ENCODE data around the gene SLC4A1.

The SLC4A1 gene

DNA sequence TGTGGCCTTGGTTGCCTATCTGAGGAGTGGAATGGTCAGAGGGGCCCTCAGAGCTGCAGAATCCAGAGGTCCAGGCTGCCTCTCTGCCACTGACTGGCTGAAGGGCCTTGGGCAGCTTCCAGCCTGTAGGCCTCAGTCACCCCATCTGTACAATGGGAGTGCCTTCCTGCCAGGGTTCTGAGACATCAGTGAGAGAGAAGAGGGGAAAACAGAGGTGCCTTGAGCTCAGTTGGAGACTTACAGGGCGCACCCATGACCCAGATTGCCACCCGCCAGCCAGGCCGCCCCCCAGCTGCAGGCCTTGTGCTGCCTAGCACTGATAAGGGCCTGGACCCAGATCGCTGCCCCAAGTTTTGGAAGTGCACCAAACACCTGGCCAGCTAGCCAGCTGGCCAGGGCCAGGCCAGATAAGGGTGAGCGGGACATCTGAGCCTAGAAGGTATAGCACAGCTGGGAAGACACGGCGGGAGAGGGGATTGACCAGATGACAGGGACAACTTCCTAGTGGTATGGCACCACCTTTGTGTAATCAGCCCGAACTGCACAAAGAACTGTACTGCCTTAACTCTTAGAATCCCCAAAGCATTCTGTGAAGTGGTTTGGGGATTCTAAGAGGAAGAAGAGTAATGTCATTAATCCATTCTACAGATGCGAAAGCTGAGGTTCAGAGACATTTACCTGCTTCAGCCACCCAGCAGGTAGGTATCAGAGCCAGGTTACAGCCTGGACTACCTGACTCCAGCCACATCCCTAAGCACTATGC is 1.4 kb downstream of the SLC4A1 start:
- Histone ChIP-seq H3K9ac (ENCODE audit: low read depth, low read length) (no peak overlapping the region), H3K4me1 (ENCODE audit: insufficient read depth, low read length) (no peaks in the 10 kb centered on the region), H3K4me3 (ENCODE audit: low read length) (no peak overlapping the region), H3K27me3 (ENCODE audit: insufficient read depth, low read length) (no peaks in the 10 kb centered on the region), H3K36me3 (ENCODE audit: insufficient read depth, low read depth, low read length) (no peaks in the 10 kb centered on the region), H3K27ac (ENCODE audit: low read length) (no peak overlapping the region), H3K9me3 (ENCODE audit: insufficient read depth, low read depth, low read length) (no peaks in the 10 kb centered on the region)

DNA sequence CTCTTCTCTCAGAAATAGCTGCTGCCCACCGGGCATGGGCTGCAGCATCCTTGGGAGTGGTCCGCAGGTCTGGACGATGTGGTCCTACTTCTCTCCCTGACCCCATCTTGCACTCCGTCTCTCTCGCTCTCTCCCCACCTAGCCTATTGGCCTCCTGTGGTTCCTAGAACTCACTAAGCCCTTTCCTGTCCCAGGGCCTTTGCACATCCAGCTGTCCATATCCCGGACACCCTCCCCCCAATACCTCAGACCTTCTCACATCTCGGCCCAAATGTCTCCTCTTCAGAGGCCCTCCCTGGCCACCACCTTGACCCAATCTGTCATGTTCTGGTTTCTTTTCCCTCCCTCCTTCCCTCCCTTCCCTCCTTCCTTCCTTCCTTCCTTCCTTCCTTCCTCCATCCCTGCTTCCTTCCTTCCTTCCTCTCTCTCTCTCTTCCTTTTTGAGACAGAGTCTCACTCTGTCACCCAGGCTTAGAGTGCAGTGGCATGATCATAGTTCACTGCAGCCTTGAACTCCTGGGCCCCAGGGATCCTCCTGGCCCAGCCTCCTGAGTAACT is 4.5 kb downstream of the SLC4A1 start:
- H3K36me3 ChIP-seq (ENCODE audit: insufficient read depth, low read depth, low read length): no peaks in the 10 kb centered on the region
- H3K4me3 ChIP-seq (ENCODE audit: low read length): no peak overlapping the region
- H3K9me3 ChIP-seq (ENCODE audit: insufficient read depth, low read depth, low read length): no peaks in the 10 kb centered on the region
- H3K27me3 ChIP-seq (ENCODE audit: insufficient read depth, low read length): no peaks in the 10 kb centered on the region
- H3K27ac ChIP-seq (ENCODE audit: low read length): no peak overlapping the region
- H3K4me1 ChIP-seq (ENCODE audit: insufficient read depth, low read length): no peaks in the 10 kb centered on the region
- H3K9ac ChIP-seq (ENCODE audit: low read depth, low read length): no peak overlapping the region

DNA sequence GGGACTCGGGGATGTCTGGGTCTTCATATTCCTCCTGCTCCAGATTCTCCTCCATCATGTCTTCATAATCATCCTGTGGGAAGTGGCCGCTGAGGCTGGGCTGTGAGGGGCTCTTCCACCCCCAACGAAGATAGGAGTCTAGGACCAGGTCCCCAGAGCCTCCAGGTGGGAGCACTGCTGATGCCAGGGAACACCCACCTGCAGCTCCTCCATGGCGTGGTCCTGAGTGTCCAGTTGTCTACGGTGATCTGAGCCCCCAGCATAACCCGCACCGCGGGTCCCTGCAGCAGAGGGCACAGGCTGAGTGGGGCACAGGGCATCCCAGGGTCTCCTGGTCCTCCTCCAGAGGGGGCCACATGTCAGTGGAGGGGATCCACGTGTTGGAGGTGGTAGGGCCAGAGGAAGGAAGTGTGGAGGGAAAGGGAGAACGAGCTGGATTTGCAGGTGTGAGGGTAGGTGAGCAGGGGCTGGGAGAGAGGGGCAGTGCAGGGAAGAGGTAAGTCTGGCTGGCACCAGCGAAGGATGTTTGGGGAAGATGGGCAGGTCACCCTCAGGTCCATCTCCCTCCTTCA is 5.2 kb downstream of the SLC4A1 start:
- no peak overlapping the region for H3K9ac ChIP-seq (ENCODE audit: low read depth, low read length)
- no peaks in the 10 kb centered on the region for H3K27me3 ChIP-seq (ENCODE audit: insufficient read depth, low read length)

DNA sequence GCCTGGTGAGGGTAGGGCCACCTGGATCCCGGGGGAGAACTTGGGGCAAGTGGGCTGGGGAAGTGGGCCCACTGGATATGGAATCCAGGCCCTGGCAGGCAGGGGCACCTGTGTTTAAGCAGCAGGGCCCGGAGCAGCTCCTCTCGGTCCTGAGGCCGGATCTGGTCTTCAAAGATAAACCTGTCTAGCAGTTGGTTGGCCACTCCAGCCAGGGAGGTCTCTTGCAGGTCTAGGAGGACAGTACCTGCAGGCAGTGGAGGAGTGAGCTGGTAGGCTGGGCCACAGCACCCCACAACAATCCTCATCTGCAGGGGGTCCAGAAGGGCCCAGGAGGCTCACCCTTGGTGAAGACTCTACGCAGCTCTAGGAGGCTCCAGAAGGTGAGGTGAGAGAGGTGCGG is 7.6 kb downstream of the SLC4A1 start:
- Histone ChIP-seq H3K27me3 (ENCODE audit: insufficient read depth, low read length) (no peaks in the 10 kb centered on the region), H3K9me3 (ENCODE audit: insufficient read depth, low read depth, low read length) (no peaks in the 10 kb centered on the region), H3K4me1 (ENCODE audit: insufficient read depth, low read length) (no peaks in the 10 kb centered on the region), H3K9ac (ENCODE audit: low read depth, low read length) (no peak overlapping the region), H3K27ac (ENCODE audit: low read length) (no peak overlapping the region), H3K36me3 (ENCODE audit: insufficient read depth, low read depth, low read length) (no peaks in the 10 kb centered on the region), H3K4me3 (ENCODE audit: low read length) (no peak overlapping the region)

More for the DNA sequence above, 5.2 kb downstream of the SLC4A1 start:
- Histone ChIP-seq H3K27ac (ENCODE audit: low read length) (no peak overlapping the region), H3K36me3 (ENCODE audit: insufficient read depth, low read depth, low read length) (no peaks in the 10 kb centered on the region), H3K4me3 (ENCODE audit: low read length) (no peak overlapping the region), H3K9me3 (ENCODE audit: insufficient read depth, low read depth, low read length) (no peaks in the 10 kb centered on the region), H3K4me1 (ENCODE audit: insufficient read depth, low read length) (no peaks in the 10 kb centered on the region)

DNA sequence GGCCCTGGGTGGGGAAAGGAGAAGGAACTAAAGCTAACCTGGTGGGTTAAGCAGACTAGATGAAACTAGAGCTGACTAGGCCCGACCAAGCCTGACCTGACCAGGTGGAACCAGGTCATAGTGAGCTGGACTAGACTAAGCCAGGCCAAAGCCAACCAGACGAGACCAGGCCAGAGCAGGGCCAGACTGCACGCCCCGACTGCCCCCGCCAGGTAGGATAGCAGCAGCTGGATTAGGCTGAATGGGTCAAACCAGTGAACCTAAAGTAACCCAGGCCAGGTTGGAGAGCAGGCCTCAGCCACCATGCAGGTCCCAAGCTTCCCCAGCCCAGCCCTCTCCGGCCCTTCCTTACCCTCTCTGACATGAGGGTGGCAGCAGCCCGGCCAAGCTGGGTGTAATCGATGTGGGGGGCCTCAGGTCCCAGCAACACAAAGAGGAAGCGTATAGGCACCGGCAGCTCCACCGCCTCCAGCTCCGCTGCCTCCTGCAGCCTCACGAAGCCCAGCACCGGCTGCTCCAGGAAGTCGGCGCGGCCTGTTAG is 9.1 kb downstream of the SLC4A1 start:
- Histone ChIP-seq H3K27me3 (ENCODE audit: insufficient read depth, low read length) (no peaks in the 10 kb centered on the region), H3K9ac (ENCODE audit: low read depth, low read length) (no peak overlapping the region), H3K27ac (ENCODE audit: low read length) (no peak overlapping the region), H3K36me3 (ENCODE audit: insufficient read depth, low read depth, low read length) (no peaks in the 10 kb centered on the region), H3K4me3 (ENCODE audit: low read length) (no peak overlapping the region), H3K9me3 (ENCODE audit: insufficient read depth, low read depth, low read length) (no peaks in the 10 kb centered on the region), H3K4me1 (ENCODE audit: insufficient read depth, low read length) (no peaks in the 10 kb centered on the region)

DNA sequence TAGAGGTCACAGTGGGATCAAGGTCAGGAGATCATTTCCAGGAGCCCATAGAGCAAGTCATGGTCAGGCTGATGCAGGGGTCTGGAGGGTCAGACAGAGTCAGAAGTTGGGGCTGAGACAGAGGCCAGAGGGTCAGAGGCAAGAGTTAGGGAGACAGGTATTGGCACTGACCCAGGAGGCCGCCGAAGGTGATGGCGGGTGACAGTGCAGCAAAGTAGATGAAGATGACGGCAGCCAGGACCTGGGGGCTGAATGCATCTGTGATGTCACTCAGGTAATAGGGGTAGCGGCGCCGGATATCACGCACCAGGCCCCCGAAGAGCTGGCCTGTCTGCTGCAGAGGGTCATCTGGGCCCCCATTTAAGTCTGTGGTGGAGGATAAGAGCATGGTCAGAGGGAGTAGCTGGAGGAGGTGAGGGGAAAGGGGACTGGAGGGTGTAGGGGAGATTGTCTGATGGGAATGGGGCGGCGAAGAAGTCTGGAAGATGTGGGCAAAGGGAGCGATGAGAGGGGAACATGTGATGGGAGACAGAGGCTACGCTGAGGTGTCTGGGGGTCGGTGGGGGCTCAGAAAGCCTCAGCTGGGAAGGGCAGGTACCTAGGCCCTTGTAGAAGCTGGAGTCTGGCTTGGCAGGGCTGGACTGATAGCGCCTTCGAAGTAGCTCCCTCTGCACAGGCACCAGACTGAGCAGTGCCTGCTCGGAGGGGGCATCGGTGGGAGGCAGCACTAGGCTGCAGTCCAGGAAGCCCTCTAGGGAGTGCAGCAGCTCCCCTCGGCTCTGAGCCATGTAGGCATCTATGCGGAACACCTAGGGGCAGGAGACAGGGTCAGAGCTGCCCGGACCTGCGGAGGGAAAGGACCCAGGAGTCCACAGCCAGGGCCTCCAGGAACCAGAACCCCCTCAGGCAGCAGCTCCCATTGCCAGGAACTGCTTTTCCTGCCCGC is 9.8 kb downstream of the SLC4A1 start:
- Histone ChIP-seq H3K27me3 (ENCODE audit: insufficient read depth, low read length) (no peaks in the 10 kb centered on the region), H3K27ac (ENCODE audit: low read length) (no peak overlapping the region), H3K4me3 (ENCODE audit: low read length) (no peak overlapping the region), H3K9ac (ENCODE audit: low read depth, low read length) (no peak overlapping the region), H3K4me1 (ENCODE audit: insufficient read depth, low read length) (no peaks in the 10 kb centered on the region), H3K36me3 (ENCODE audit: insufficient read depth, low read depth, low read length) (no peaks in the 10 kb centered on the region), H3K9me3 (ENCODE audit: insufficient read depth, low read depth, low read length) (no peaks in the 10 kb centered on the region)

DNA sequence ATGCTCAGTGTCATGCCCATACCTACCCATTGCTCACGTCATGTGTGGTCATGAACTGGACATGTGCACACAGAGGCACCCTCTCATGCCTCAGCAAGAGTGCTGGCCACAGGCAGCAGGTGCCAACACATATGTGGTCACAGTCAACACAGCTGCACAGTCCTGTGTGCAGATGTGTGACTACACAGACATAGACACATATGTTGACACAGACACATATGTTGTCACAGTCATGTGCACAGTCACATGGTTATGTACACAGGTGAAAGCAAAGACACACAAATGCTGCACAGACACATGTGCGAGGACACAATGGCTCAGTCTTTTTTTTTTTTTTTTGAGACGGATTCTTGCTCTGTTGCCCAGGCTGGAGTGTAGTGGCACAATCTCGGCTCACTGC is 11.3 kb downstream of the SLC4A1 start:
- H3K27ac ChIP-seq (ENCODE audit: low read length): no peak overlapping the region
- H3K9me3 ChIP-seq (ENCODE audit: insufficient read depth, low read depth, low read length): no peaks in the 10 kb centered on the region
- no peak overlapping the region for H3K4me3 ChIP-seq (ENCODE audit: low read length)
- no peaks in the 10 kb centered on the region for H3K27me3 ChIP-seq (ENCODE audit: insufficient read depth, low read length)
- H3K4me1 ChIP-seq (ENCODE audit: insufficient read depth, low read length): no peaks in the 10 kb centered on the region
- H3K36me3 ChIP-seq (ENCODE audit: insufficient read depth, low read depth, low read length): no peaks in the 10 kb centered on the region
- H3K9ac ChIP-seq (ENCODE audit: low read depth, low read length): no peak overlapping the region

DNA sequence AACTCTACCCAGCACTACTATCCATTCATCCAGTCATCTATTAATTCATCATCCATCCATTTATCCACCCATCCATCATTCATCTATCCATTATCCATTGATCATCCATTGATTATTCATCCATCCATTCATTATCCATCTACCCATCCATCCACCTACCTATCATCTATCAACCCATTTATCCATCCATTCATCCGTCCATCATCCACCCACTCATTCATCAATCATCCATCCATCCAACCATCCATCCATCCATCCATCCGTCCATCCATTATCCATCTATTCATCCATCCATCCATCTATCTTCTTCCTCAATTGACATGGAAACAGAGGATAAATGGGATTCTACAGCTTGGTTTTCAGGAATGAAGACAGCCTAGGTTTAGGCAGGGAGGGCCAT is 12.0 kb downstream of the SLC4A1 start:
- Histone ChIP-seq H3K27ac (ENCODE audit: low read length) (no peak overlapping the region), H3K27me3 (ENCODE audit: insufficient read depth, low read length) (no peaks in the 10 kb centered on the region), H3K9me3 (ENCODE audit: insufficient read depth, low read depth, low read length) (no peaks in the 10 kb centered on the region), H3K4me1 (ENCODE audit: insufficient read depth, low read length) (no peaks in the 10 kb centered on the region), H3K9ac (ENCODE audit: low read depth, low read length) (no peak overlapping the region), H3K36me3 (ENCODE audit: insufficient read depth, low read depth, low read length) (no peaks in the 10 kb centered on the region), H3K4me3 (ENCODE audit: low read length) (no peak overlapping the region)

DNA sequence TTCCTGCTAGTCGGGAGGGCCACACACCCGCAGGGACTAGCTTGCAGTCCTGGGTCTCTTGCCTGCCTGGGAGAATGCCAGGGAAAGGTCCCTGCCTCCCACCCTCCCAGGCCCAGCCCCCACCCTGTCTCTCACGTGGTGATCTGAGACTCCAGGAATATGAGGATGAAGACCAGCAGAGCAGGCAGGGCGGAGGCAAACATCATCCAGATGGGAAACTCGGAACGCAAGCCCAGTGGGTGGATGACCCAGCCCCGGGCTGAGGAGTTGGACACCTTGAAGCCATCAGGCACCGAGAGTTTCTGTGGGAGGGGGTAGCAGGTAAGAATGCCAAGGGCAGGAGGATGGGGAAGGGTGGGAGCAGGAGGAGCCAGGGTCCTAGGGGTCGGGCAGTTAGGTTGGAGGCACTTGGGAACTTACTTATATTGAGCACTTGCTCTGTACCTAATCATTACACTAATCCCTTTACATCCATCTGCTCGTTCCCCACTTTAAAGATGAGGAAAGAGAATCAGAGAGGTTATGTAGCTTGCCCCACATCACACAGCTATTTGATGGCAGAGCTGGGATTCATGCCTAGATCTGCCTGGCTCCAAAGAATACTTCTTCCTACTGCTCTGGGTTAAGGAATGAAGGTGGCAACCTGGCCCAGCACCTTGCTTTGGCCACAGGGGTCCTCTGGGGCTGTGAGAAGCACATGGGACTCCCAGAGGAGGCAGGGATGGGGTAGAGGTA is 13.4 kb downstream of the SLC4A1 start:
- H3K27ac ChIP-seq (ENCODE audit: low read length): no peak overlapping the region
- H3K9me3 ChIP-seq (ENCODE audit: insufficient read depth, low read depth, low read length): no peaks in the 10 kb centered on the region
- H3K36me3 ChIP-seq (ENCODE audit: insufficient read depth, low read depth, low read length): no peaks in the 10 kb centered on the region
- no peak overlapping the region for H3K9ac ChIP-seq (ENCODE audit: low read depth, low read length)
- no peaks in the 10 kb centered on the region for H3K27me3 ChIP-seq (ENCODE audit: insufficient read depth, low read length)
- no peaks in the 10 kb centered on the region for H3K4me1 ChIP-seq (ENCODE audit: insufficient read depth, low read length)
- no peak overlapping the region for H3K4me3 ChIP-seq (ENCODE audit: low read length)

DNA sequence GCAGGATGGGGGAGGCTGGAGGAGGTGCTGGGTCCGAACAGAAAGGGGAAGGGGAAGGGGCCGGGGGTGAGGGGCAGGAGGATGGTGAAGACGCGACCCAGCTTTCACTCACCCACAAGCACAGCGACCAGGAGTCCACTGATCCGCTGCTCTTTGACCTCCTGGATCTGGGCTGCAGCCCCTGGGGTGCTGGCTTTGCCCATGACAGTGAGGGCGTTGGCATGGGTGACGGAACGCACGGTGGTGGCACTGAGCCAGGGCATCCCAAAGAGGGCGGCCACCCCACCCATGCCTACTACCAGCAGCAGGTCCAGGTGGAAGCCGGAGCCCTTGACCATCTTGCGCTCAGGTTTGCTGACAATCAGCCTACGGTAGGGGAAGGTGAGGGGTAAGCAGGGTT is 14.9 kb downstream of the SLC4A1 start:
- Histone ChIP-seq H3K9ac (ENCODE audit: low read depth, low read length) (no peak overlapping the region), H3K9me3 (ENCODE audit: insufficient read depth, low read depth, low read length) (no peaks in the 10 kb centered on the region), H3K36me3 (ENCODE audit: insufficient read depth, low read depth, low read length) (no peaks in the 10 kb centered on the region), H3K27me3 (ENCODE audit: insufficient read depth, low read length) (no peaks in the 10 kb centered on the region), H3K27ac (ENCODE audit: low read length) (no peak overlapping the region), H3K4me1 (ENCODE audit: insufficient read depth, low read length) (no peaks in the 10 kb centered on the region), H3K4me3 (ENCODE audit: low read length) (no peak overlapping the region)

DNA sequence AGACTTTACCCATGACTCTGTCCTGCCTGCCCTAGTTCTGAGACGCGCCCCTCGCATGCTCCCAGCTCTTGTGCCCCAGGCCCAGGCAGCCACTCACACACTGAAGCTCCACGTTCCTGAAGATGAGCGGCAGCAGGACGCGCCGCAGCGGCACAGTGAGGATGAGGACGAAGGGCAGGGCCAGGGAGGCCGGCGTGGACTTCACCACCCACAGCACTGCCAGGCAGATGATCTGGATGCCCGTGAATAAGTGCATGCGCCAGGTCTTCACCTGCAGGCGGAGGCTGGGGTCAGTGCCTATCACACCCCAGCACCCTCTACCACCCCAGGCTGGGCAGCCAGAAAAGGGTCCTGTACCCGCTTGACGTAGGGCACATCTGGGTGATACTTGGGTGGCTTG is 16.9 kb downstream of the SLC4A1 start:
- Histone ChIP-seq H3K4me1 (ENCODE audit: insufficient read depth, low read length) (peaks cover 9% of the 10 kb centered on the region; the same call in 1 of the 2 replicates), H3K4me3 (ENCODE audit: low read length) (no peak overlapping the region), H3K9me3 (ENCODE audit: insufficient read depth, low read depth, low read length) (no peaks in the 10 kb centered on the region), H3K27ac (ENCODE audit: low read length) (no peak overlapping the region), H3K27me3 (ENCODE audit: insufficient read depth, low read length) (no peaks in the 10 kb centered on the region), H3K9ac (ENCODE audit: low read depth, low read length) (no peak overlapping the region), H3K36me3 (ENCODE audit: insufficient read depth, low read depth, low read length) (no peaks in the 10 kb centered on the region)
